HG03565 (cell line): ENCODE results near the gene CLOCK.

Experiments used
- ATAC-seq: cut with Tn5 transposase; IDR thresholded peaks from one replicate; pipeline ENCODE4 v1.9.1; 2021; ENCODE audit warnings: mild to moderate bottlenecking, moderate library complexity; ENCODE audit not compliant: unreplicated experiment

The CLOCK gene

DNA sequence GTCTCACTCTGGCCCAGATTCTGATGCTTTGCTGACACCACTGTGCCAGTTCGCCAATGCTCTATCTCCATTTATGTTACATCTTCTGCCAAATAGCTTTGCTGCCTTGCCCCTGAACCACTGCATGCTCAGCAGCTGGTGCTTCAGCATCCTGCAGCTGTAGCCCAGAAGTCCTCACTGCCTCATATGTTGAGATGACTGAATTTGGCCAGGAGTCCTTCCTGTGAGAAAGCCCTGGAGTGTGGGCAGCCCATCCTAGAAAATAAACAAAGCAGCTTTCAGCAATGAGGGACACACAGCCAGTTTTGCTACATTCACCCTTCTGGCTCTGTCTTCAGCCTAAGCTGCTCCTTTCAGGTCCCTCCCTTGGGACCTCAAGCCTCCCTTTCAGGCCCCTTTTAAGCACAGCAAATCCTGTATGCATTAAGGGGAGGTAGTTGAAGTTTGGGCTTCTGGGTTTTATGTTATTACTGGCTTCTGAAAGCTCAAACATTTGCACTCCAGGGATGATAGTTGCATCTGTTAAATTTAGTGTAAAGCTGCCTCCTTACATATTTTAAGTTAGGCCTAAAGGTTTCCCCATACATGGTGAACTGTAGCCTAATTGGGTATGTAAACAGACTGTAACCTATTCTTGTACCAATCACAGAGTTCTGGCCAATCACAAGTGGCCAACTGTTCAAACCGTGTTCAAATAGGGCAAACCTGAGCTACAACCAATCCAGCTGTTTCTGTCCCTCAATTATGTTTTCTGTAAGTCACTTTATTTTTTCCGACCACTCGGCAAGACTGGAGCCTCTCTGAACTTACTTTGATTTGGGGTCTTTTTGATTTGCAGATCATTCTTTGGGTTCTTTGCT is 153.0 kb downstream of the CLOCK start:
- no peak for ATAC-seq

DNA sequence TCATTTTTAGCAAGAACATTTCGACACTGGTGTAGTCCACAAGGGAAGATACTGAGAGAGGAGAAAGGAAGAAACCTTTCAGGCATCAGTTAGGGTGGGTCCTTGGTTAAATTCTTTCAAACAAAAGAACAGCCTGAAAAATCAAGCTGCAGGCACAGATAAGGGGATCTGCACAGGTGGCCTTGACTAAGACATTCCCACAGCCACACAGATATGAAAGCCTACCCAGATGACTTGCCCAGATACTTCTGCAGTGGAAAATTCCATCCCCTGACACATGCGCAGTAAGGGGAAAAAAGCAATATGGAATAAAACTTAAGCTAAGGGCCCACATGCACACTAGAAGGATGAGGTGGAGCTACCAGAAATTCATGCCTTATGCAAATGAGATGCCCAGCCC is 159.9 kb downstream of the CLOCK start:
- ATAC-seq = no peak

DNA sequence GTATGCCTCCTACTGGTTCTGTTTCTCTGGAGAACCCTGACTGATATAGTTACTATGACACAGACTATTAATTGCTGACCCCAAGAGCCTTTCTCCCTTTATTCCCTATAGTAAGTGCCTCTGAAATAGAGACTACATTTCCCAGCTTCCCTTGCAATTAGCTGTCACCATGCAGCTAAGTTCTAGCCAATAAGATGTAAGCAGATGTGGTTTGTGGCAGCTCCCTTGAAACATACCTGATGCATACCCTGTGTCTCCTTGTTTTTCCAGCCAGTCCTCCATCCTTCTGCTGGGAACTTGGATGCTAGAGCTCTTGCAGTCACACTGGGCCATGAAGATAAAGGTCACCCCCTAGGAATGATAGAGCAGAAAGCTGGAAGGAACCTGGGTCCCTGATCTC is 160.6 kb downstream of the CLOCK start:
- ATAC-seq = peak; percentile 85

- no peak for ATAC-seq
These were observed 161.5 kb downstream of the CLOCK start for GRCh38 chr4:55385201-55385649.

DNA sequence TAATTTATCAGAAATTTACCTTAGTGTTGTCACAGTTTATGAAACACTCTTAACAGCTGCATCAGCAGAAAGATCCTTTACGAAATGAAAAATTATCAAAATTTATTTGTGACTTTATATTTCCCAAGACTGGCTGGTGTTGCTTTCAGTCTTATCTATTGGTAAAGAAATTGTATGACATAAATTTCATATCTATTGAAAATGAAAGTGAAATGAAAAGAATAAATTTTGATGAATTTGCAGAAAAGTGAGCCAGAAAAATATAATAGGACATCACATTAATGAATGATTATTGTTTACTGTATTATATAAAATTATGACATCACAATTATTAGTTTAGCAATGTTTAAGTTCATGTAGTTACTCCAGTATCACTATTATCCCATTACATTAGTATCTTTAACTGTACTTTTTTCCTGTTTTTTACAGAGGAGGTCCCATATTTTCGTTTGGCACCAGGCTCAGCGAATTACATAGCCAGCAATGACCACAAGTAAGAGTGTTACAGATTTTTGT is 164.2 kb downstream of the CLOCK start:
- no peak for ATAC-seq

- ATAC-seq = no peak
These were observed 165.2 kb downstream of the CLOCK start for GRCh38 chr4:55381502-55381901.

DNA sequence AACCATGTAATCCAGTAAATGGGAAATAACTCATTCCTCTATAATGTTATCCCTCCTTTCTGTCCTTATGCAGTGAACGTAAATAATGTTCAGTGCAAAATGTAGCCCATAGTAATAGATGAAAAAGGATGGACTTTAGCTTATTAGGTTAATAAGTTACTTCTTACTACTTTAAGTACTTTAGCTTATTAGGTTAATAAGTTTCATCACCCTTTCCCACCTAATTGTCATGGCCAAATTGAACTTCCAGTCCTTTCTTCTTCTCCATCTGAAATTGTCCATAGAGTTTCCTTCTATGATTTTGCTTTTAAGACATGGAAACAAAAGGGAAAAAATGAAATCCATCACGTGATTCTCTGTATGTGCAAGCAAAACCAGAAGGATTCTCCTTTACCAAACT is 166.1 kb downstream of the CLOCK start:
- no peak for ATAC-seq

DNA sequence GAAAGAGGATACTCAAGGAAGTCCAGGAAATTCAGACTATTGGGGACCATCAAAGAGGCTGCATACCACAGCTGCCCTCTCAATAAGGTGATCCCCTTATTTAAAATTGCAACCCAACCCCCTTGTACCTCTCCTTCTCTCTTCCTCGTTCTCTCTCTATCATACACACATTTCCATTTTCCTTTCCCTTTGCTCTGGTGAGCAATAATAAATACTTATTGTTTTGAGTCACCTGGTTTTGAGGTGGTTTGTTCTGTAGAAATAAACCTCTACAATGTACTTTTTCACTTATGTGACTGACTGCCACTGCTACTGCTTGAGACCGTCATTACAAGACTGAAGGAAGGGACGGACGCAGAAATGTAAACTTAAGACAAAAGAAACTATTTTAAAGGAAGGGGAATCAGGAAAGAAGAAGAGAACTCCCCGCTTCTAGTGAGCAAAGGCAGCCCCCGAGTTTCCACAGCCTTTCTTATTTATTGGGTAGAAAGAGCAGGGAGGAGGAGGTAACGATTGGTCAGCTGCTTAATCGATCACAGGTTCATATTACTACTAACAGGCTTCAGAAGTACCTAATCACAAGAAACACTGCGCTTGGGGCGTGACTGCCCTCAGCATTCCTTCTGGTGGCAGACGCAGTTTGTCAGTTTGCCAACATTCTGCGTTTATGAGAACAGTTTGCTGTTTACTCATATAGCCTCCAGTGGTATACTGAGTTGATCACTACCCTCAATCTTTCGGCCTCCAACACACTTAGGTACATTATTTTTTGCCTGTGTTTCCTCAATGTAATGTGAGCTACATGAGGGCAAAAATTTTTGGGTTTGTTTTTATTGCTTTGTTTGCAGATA is 167.9 kb downstream of the CLOCK start:
- no peak for ATAC-seq
